ENCODE results near the gene CIB4.

The CIB4 gene

GRCh38 chr2:26623541-26624495 lies 17.3 kb downstream of the CIB4 start:
- no peak for DNase-seq (ENCODE audit: low read depth in 4 of 4, low spot score in 1 of 4)

- no peak for DNase-seq (ENCODE audit: low read depth in 4 of 4, low spot score in 1 of 4)
Observed at GRCh38 chr2:26621469-26622199, 19.5 kb downstream of the CIB4 start.

GRCh38 chr2:26620031-26620605 lies 21.0 kb downstream of the CIB4 start:
- DNase-seq (ENCODE audit: low read depth in 4 of 4, low spot score in 1 of 4) = no peak

GRCh38 chr2:26619521-26619951 lies 21.6 kb downstream of the CIB4 start:
- no peak for DNase-seq (ENCODE audit: low read depth in 4 of 4, low spot score in 1 of 4)

GRCh38 chr2:26619096-26619495 lies 22.1 kb downstream of the CIB4 start:
- DNase-seq (ENCODE audit: low read depth in 4 of 4, low spot score in 1 of 4) = no peak

- DNase-seq (ENCODE audit: low read depth in 4 of 4, low spot score in 1 of 4) = no peak
Observed at GRCh38 chr2:26618611-26619010, 22.6 kb downstream of the CIB4 start.

GRCh38 chr2:26617588-26618083 lies 23.5 kb downstream of the CIB4 start:
- DNase-seq (ENCODE audit: low read depth in 4 of 4, low spot score in 1 of 4) = no peak

- no peak for DNase-seq (ENCODE audit: low read depth in 4 of 4, low spot score in 1 of 4)
Observed at GRCh38 chr2:26616706-26617587, 24.2 kb downstream of the CIB4 start.

- DNase-seq (ENCODE audit: low read depth in 4 of 4, low spot score in 1 of 4) = no peak
Observed at GRCh38 chr2:26615860-26616705, 25.1 kb downstream of the CIB4 start.

GRCh38 chr2:26615336-26615859 lies 25.8 kb downstream of the CIB4 start:
- DNase-seq (ENCODE audit: low read depth in 4 of 4, low spot score in 1 of 4) = no peak

GRCh38 chr2:26614216-26615138 lies 26.7 kb downstream of the CIB4 start:
- no peak for DNase-seq (ENCODE audit: low read depth in 4 of 4, low spot score in 1 of 4)

- no peak for DNase-seq (ENCODE audit: low read depth in 4 of 4, low spot score in 1 of 4)
Observed at GRCh38 chr2:26613241-26614215, 27.6 kb downstream of the CIB4 start.

- DNase-seq (ENCODE audit: low read depth in 4 of 4, low spot score in 1 of 4) = no peak
Observed at GRCh38 chr2:26612522-26613240, 28.5 kb downstream of the CIB4 start.

GRCh38 chr2:26612034-26612433 lies 29.1 kb downstream of the CIB4 start:
- no peak for DNase-seq (ENCODE audit: low read depth in 4 of 4, low spot score in 1 of 4)

- DNase-seq (ENCODE audit: low read depth in 4 of 4, low spot score in 1 of 4) = no peak
Observed at GRCh38 chr2:26610504-26611335, 30.4 kb downstream of the CIB4 start.

- no peak for DNase-seq (ENCODE audit: low read depth in 4 of 4, low spot score in 1 of 4)
Observed at GRCh38 chr2:26609839-26610277, 31.3 kb downstream of the CIB4 start.
